MM.1S (cell line): Measurements from ENCODE around the gene SDHB.

ENCODE experiments used
- DNase-seq: peaks from one replicate; pipeline ENCODE4 v3.0.0-alpha.2; 2015
- H2AFZ ChIP-seq: fragments of 300-600 bp; sonication (generic); 2 replicates; pipeline ENCODE4 v1.6.0; 2016; ENCODE audit warnings: antibody characterized with exemption, low read length
- H3F3A ChIP-seq: fragments of 300-600 bp; sonication (generic); 2 replicates; pipeline ENCODE4 v1.6.1; 2016; ENCODE audit warnings: mild to moderate bottlenecking, antibody characterized with exemption, low read length, moderate library complexity, mixed read lengths; ENCODE audit not compliant: insufficient read depth
- H3K27ac ChIP-seq: fragments of 300-600 bp; sonication (generic); 2 replicates; pipeline ENCODE4 v1.5.1; 2016; ENCODE audit warnings: mild to moderate bottlenecking, low read length
- H3K27me3 ChIP-seq: fragments of 300-600 bp; sonication (generic); replicated peaks from 2 replicates; pipeline ENCODE4 v1.6.0; 2016; ENCODE audit warnings: low read length; ENCODE audit not compliant: insufficient read depth
- H3K36me3 ChIP-seq: fragments of 300-600 bp; sonication (generic); replicated peaks from 2 replicates; pipeline ENCODE4 v1.6.1; 2016; ENCODE audit warnings: mild to moderate bottlenecking, low read length, mixed read lengths; ENCODE audit not compliant: insufficient read depth
- H3K4me1 ChIP-seq: fragments of 300-600 bp; sonication (generic); 2 replicates; pipeline ENCODE4 v1.6.1; 2016; ENCODE audit warnings: low read length, mixed read lengths
- H3K4me2 ChIP-seq: fragments of 300-600 bp; sonication (generic); 2 replicates; pipeline ENCODE4 v1.6.0; 2016; ENCODE audit warnings: low read depth, low read length
- H3K4me3 ChIP-seq: fragments of 300-600 bp; sonication (generic); 2 replicates; pipeline ENCODE4 v1.5.1; 2016; ENCODE audit warnings: low read length, mixed read lengths
- H3K79me2 ChIP-seq: fragments of 300-600 bp; sonication (generic); 2 replicates; pipeline ENCODE4 v1.6.1; 2016; ENCODE audit warnings: mixed run types, low read length, mixed read lengths
- H3K9ac ChIP-seq: fragments of 300-600 bp; sonication (generic); 2 replicates; pipeline ENCODE4 v1.6.1; 2016; ENCODE audit warnings: low read length, mixed read lengths
- H3K9me2 ChIP-seq: fragments of 300-600 bp; sonication (generic); replicated peaks from 2 replicates; pipeline ENCODE4 v1.6.1; 2016; ENCODE audit warnings: mild to moderate bottlenecking, low read length, mixed read lengths; ENCODE audit not compliant: insufficient read depth
- H3K9me3 ChIP-seq: fragments of 300-600 bp; sonication (generic); replicated peaks from 2 replicates; pipeline ENCODE4 v1.6.1; 2016; ENCODE audit warnings: mild to moderate bottlenecking, low read length, mixed read lengths; ENCODE audit not compliant: insufficient read depth
- H4K20me1 ChIP-seq: fragments of 300-600 bp; sonication (generic); 2 replicates; pipeline ENCODE4 v1.6.1; 2016; ENCODE audit warnings: mild to moderate bottlenecking, low read length, moderate library complexity, mixed read lengths; ENCODE audit not compliant: insufficient read depth
- CTCF ChIP-seq: fragments of 300-600 bp; sonication (generic); IDR thresholded peaks from 2 replicates; pipeline ENCODE4 v1.5.1; 2016; ENCODE audit warnings: antibody characterized with exemption, low read length, mixed read lengths
- EZH2 ChIP-seq: fragments of 300-600 bp; sonication (generic); optimal IDR thresholded peaks from 2 replicates; pipeline ENCODE3; 2017; ENCODE audit warnings: low read depth, mild to moderate bottlenecking, antibody characterized with exemption, low read length, mixed read lengths
- EZH2phosphoT487 ChIP-seq: fragments of 300-600 bp; sonication (generic); IDR thresholded peaks from 2 replicates; pipeline ENCODE4 v1.6.1; 2018; ENCODE audit warnings: antibody characterized with exemption, low read length

SDHB gene

GRCh38 chr1:17052641-17053040 is 1.2 kb downstream of the SDHB start:
- no peaks in the 10 kb centered on the region for H3K9me2 ChIP-seq
- TF ChIP-seq EZH2, result no peak
- no peak for TF ChIP-seq EZH2phosphoT487
- no peak for TF ChIP-seq CTCF
- peak overlapping the region; percentile 78; the same call in 1 of the 2 replicates for H3K9ac ChIP-seq
- H3K4me1 ChIP-seq, result peaks cover 8% of the 10 kb centered on the region
- H3K27me3 ChIP-seq, result peaks cover 27% of the 10 kb centered on the region
- peak overlapping the region; percentile 81 for H3K4me2 ChIP-seq
- H3K9me3 ChIP-seq, result no peaks in the 10 kb centered on the region
- no peak overlapping the region for H2AFZ ChIP-seq
- DNase-seq, result no peak
- H3K27ac ChIP-seq, result no peak overlapping the region
- peak overlapping the region; percentile 85 for H3K4me3 ChIP-seq
- H4K20me1 ChIP-seq, result no peaks in the 10 kb centered on the region
- 0 out of 2 replicates have a peak, but pooled peaks cover 3% of the 10 kb centered on the region for H3K36me3 ChIP-seq
- no peaks in the 10 kb centered on the region; the same call in 1 of the 2 replicates for H3F3A ChIP-seq
- H3K79me2 ChIP-seq, result peaks cover 58% of the 10 kb centered on the region

GRCh38 chr1:17052038-17052437 is 1.8 kb downstream of the SDHB start:
- TF ChIP-seq CTCF (no peak), EZH2phosphoT487 (no peak), EZH2 (no peak)
- DNase-seq, result no peak
- Histone ChIP-seq H3K4me1 (peaks cover 8% of the 10 kb centered on the region), H3K9me3 (no peaks in the 10 kb centered on the region), H3K79me2 (peaks cover 59% of the 10 kb centered on the region), H3K9me2 (no peaks in the 10 kb centered on the region), H3K4me3 (no peak overlapping the region), H3F3A (no peaks in the 10 kb centered on the region; the same call in 1 of the 2 replicates), H3K4me2 (no peak overlapping the region), H3K27me3 (peaks cover 21% of the 10 kb centered on the region), H2AFZ (no peak overlapping the region), H4K20me1 (no peaks in the 10 kb centered on the region), H3K27ac (no peak overlapping the region), H3K36me3 (0 out of 2 replicates have a peak, but pooled peaks cover 3% of the 10 kb centered on the region), H3K9ac (peak overlapping the region; percentile 78; the same call in 1 of the 2 replicates)

- Histone ChIP-seq H3K27ac (no peak overlapping the region), H3K9ac (no peak overlapping the region), H4K20me1 (no peaks in the 10 kb centered on the region), H3F3A (peaks cover 4% of the 10 kb centered on the region), H3K4me2 (no peak overlapping the region), H2AFZ (no peak overlapping the region), H3K4me3 (no peak overlapping the region), H3K79me2 (peaks cover 77% of the 10 kb centered on the region), H3K4me1 (peaks cover 14% of the 10 kb centered on the region), H3K27me3 (no peaks in the 10 kb centered on the region), H3K9me2 (no peaks in the 10 kb centered on the region), H3K9me3 (no peaks in the 10 kb centered on the region), H3K36me3 (peaks cover 19% of the 10 kb centered on the region; the same call in 1 of the 2 replicates)
- DNase-seq, result no peak
- no peak for TF ChIP-seq CTCF
These were observed 5.9 kb downstream of the SDHB start for GRCh38 chr1:17047924-17048323.
